Occipital lobe (tissue), 3 donors: ENCODE data around the gene MVP. TPM values are rescaled to one million over a fixed set of nuclear protein-coding genes. Genes with fewer than 3 reads are reported as not detected.
"Not testable (repeated sequence)": the region's sequence is repeated elsewhere in the genome, so short reads cannot be mapped to it uniquely, and the experiment has no call there.

Source experiments
- DNase-seq: peaks from one replicate; lab custom pipeline; 2025; lab: John Stamatoyannopoulos, UW
- small RNA-seq: library from RNA; depleted of rRNA; stranded (forward); fragments of <200 nt; gene quantifications from one replicate; pipeline ENCODE3, GENCODE V24; 2014
- total RNA-seq: library from RNA; depleted of rRNA; stranded (reverse); fragments of >200 nt; gene quantifications from one replicate; pipeline ENCODE4 v1.2.3, GENCODE V29; 2014

The MVP gene
- total RNA-seq, 1 donor from 2014 or later: 6.1 TPM

GRCh38 chr16:29871822-29872546 lies 51.7 kb downstream of the MVP start:
- no peak for DNase-seq

DNA sequence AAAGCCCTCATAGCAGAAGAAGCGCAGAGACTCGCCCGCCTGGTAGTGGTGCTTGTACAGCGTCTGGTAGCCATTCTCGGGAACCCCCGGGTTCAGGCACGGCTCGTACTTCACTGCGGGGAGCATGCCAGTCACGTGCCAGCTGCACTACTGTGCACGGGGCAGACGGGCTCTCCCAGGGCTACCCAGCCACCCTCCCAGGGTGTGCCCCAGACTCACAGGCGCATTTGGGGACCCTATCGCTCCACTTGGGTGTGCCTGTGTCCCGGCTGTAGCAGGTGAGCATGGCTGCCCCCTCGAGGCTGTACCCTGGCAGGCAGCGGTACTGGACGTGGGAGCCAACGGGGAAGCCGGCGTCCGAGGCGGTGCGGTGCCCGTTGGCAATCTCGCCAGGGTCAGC lies 53.1 kb downstream of the MVP start:
- no peak for DNase-seq

GRCh38 chr16:29875206-29875605 lies 54.9 kb downstream of the MVP start:
- DNase-seq: no peak

DNA sequence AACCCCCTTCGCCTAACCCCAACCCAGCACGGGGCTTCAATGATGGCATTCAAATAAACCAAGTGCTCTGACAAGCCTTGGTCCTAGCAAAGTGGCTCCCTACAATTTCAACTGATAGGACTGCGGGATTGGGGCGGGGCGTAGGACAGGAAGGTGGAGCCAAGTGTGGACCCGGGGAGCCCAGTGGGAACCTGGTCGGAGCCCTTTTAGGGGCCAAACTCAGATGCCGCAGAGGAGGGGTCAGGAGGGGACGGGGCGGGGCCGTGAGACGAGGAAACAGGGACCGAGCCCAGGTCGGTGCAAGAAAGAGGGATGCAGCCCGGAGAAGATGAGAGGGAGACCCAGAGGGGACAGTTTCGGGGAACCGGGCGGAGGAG lies 55.9 kb downstream of the MVP start:
- DNase-seq: no peak

DNA sequence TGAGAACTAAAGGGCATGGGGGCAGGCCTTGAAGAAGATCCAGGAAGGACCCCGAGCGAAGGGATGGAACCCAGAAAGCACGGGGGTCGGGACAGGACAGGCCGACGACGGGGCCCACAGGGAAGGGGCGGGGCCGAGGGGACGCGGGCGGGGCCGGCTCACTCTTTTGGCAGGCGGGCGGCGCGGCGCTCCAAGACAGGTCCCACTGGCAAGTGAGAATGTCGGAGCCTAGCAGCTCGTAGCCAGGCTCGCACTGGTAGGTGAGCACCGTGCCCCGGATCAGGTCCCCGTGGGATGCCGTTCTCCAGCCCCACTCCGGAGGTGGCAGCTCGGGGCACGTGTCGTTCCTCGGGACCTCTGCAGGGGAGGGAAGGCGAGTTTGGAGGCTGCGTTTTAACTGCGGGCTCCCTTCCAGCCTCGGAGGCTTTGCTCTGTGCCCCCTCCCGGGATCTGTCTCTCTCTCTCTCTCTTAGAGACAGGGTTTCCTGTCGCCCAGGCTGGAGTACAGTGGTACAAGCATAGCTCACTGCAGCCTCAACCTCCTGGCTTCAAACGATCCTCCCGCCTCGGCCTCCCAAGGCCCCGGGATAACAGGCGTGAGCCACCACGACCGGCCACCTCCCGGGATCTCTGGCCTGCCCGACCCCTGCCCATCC lies 56.5 kb downstream of the MVP start:
- DNase-seq: no peak

- DNase-seq: peak; percentile 26
Measured at GRCh38 chr16:29877266-29877961, 57.2 kb downstream of the MVP start.

- no peak for DNase-seq
Measured at GRCh38 chr16:29878172-29878571, 57.9 kb downstream of the MVP start.

- no peak for DNase-seq
Measured at GRCh38 chr16:29881050-29881449, 60.8 kb downstream of the MVP start.

- DNase-seq: no peak
Measured at GRCh38 chr16:29883987-29884386, 63.7 kb downstream of the MVP start.

- DNase-seq: not testable (repeated sequence)
Measured at GRCh38 chr16:29889372-29889771, 69.1 kb downstream of the MVP start.

- DNase-seq: no peak
Measured at GRCh38 chr16:29891525-29892457, 71.5 kb downstream of the MVP start.

DNA sequence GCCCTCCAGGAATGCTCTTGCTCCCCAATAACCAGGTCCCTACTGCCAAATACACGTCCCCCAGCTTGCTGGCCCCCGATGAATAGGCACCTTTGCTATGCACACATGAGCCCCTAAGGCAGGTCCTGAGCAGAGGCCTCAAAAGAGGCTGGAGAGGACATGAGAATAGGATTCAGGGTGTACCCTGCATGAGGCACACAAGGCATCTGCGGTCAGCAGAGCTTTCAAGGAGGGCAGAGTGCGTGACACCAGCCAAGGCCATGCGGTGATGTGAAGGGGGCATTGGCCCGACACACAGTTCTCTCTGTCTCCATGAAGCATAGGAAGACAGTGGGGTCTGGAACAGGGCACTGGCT lies 72.2 kb downstream of the MVP start:
- DNase-seq: no peak

DNA sequence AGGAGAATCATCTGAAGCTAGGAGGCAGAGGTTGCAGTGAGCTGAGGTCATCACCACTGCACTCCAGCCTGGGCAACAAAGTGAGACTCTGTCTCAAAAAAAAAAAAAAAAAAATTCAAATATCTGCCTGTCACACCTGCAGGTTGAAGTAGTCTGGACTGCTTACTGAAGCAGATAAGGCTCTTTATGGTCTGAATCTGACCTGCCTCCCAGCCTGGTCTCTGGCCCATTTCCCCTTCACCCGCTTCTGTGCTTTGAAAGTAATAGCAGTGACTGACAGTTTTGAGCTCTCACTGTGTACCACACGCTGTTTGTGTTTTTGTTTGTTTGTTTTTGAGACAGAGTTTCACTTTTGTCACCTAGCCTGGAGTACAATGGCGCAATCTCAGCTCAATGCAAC lies 73.3 kb downstream of the MVP start:
- DNase-seq: no peak

- peak; percentile 35 for DNase-seq
Measured at GRCh38 chr16:29894352-29894751, 74.1 kb downstream of the MVP start.

- DNase-seq: no peak
Measured at GRCh38 chr16:29896841-29897240, 76.6 kb downstream of the MVP start.

DNA sequence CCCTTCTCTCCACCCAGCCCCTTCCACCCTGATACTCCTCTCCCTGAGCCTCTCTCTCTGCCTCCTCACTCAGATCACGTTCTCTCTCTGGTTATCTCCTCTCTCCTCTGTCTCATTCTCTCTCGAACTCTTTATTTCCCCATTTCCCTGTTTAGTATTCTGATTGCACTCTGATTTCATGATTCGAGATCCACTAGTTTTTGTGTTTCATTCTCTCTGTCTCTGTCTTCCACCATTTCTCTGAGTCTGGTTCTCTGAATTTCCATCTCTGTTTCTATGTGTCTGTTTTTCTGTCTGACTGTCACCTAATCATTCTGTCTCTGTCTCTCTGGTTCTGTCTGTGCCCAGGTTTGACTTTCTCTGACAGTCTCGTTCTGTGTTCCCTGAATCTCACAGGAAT lies 77.1 kb downstream of the MVP start:
- DNase-seq: no peak

Small RNA genes lying within 50 kb of the gene (small RNA-seq; reads per million reads assigned to genes)
- gene AC009133.6 (not detected), gene AC120114.4 (not detected)

Other genes with a start within 250 kb of the MVP start
- gene SPN, start 157.2 kb upstream of the MVP start, total RNA-seq: 0.16 TPM
- gene QPRT, start 141.3 kb upstream of the MVP start, total RNA-seq: 4.4 TPM
- gene C16orf54, start 74.5 kb upstream of the MVP start, total RNA-seq: 0.31 TPM
- gene ZG16, start 42.2 kb upstream of the MVP start, total RNA-seq: not detected
- gene KIF22, start 29.7 kb upstream of the MVP start, total RNA-seq: 35.7 TPM
- 271 TPM for gene MAZ, start 13.9 kb upstream of the MVP start, total RNA-seq
- 20.6 TPM for gene PRRT2, start 8.3 kb upstream of the MVP start, total RNA-seq
- gene PAGR1, start 4.3 kb upstream of the MVP start, total RNA-seq: 10.8 TPM
- gene CDIPT, start 42.8 kb downstream of the MVP start, total RNA-seq: 47.1 TPM
- 32.1 TPM for gene SEZ6L2, start 79.1 kb downstream of the MVP start, total RNA-seq
- 17.2 TPM for gene ASPHD1, start 80.0 kb downstream of the MVP start, total RNA-seq
- gene KCTD13, start 105.8 kb downstream of the MVP start, total RNA-seq: 15.6 TPM
- gene TMEM219, start 141.6 kb downstream of the MVP start, total RNA-seq: 22.5 TPM
- gene TAOK2, start 153.4 kb downstream of the MVP start, total RNA-seq: 49.8 TPM
- gene HIRIP3, start 175.2 kb downstream of the MVP start, total RNA-seq: 13.1 TPM
- gene INO80E, start 175.8 kb downstream of the MVP start, total RNA-seq: 27.8 TPM
- 10.5 TPM for gene DOC2A, start 190.6 kb downstream of the MVP start, total RNA-seq
- gene C16orf92, start 202.7 kb downstream of the MVP start, total RNA-seq: not detected
- gene TLCD3B, start 210.8 kb downstream of the MVP start, total RNA-seq: 12.5 TPM
- 57.4 TPM for gene ALDOA, start 245.3 kb downstream of the MVP start, total RNA-seq